H9 (cell line): ENCODE results near the gene C17orf75. TPM values are rescaled to one million over a fixed set of nuclear protein-coding genes. Genes with fewer than 3 reads are reported as not detected.

ENCODE experiments used
- DNase-seq: peaks from one replicate; pipeline ENCODE4 v3.0.0-alpha.2; 2017
- H2AFZ ChIP-seq: one replicate; pipeline ENCODE4 v1.6.1; 2013; ENCODE audit warnings: mild to moderate bottlenecking, low read length, control low read depth, moderate library complexity
- H2AK5ac ChIP-seq: 2 replicates; pipeline ENCODE4 v1.6.1; 2013; ENCODE audit warnings: low read length, control low read depth, mixed read lengths; ENCODE audit not compliant: insufficient read length
- H2BK120ac ChIP-seq: one replicate; pipeline ENCODE4 v1.6.1; 2013; ENCODE audit warnings: low read depth, mild to moderate bottlenecking, low read length, control low read depth, inconsistent platforms; ENCODE audit not compliant: poor library complexity, severe bottlenecking
- H2BK12ac ChIP-seq: 2 replicates; pipeline ENCODE4 v1.6.1; 2013; ENCODE audit warnings: low read length, control low read depth, mixed read lengths, low read depth; ENCODE audit not compliant: insufficient read length
- H2BK15ac ChIP-seq: 2 replicates; pipeline ENCODE4 v1.6.1; 2013; ENCODE audit warnings: low read depth, low read length, control low read depth
- H2BK20ac ChIP-seq: one replicate; pipeline ENCODE4 v1.6.1; 2013; ENCODE audit warnings: low read depth, mild to moderate bottlenecking, low read length, control low read depth, inconsistent platforms; ENCODE audit not compliant: poor library complexity, severe bottlenecking
- H2BK5ac ChIP-seq: 2 replicates; pipeline ENCODE4 v1.6.1; 2013; ENCODE audit warnings: low read length, control low read depth, mixed read lengths; ENCODE audit not compliant: insufficient read length
- H3K14ac ChIP-seq: 2 replicates; pipeline ENCODE4 v1.6.1; 2013; ENCODE audit warnings: low read length, control low read depth; ENCODE audit not compliant: insufficient read depth
- H3K18ac ChIP-seq: 2 replicates; pipeline ENCODE4 v1.6.1; 2013; ENCODE audit warnings: low read depth, mild to moderate bottlenecking, mixed read lengths, low read length, control low read depth; ENCODE audit not compliant: insufficient read length
- H3K23ac ChIP-seq: 2 replicates; pipeline ENCODE4 v1.6.1; 2013; ENCODE audit warnings: low read length, control low read depth, mixed read lengths, low read depth; ENCODE audit not compliant: insufficient read length
- H3K23me2 ChIP-seq: 2 replicates; pipeline ENCODE4 v1.6.1; 2013; ENCODE audit warnings: low read depth, mild to moderate bottlenecking, mixed read lengths, low read length, control low read depth; ENCODE audit not compliant: insufficient read length, poor library complexity, severe bottlenecking
- H3K27ac ChIP-seq: 2 replicates; pipeline ENCODE4 v1.5.1; 2013; ENCODE audit warnings: low read length, control low read depth, mixed read lengths, low read depth; ENCODE audit not compliant: insufficient read length
- H3K27me3 ChIP-seq: 2 replicates; pipeline ENCODE4 v1.6.1; 2013; ENCODE audit warnings: low read length, control low read depth, inconsistent platforms; ENCODE audit not compliant: insufficient read depth
- H3K4ac ChIP-seq: 2 replicates; pipeline ENCODE4 v1.6.1; 2013; ENCODE audit warnings: low read depth, mild to moderate bottlenecking, control low read depth, inconsistent platforms, low read length, moderate library complexity
- H3K4me1 ChIP-seq: 2 replicates; pipeline ENCODE4 v1.6.1; 2013; ENCODE audit warnings: low read length, control low read depth, inconsistent platforms; ENCODE audit not compliant: insufficient read depth
- H3K4me2 ChIP-seq: 2 replicates; pipeline ENCODE4 v1.6.1; 2013; ENCODE audit warnings: low read length, control low read depth, mixed read lengths; ENCODE audit not compliant: insufficient read length, insufficient read depth
- H3K56ac ChIP-seq: 2 replicates; pipeline ENCODE4 v1.6.1; 2013; ENCODE audit warnings: low read depth, mild to moderate bottlenecking, mixed read lengths, low read length, control low read depth; ENCODE audit not compliant: insufficient read length
- H3K79me1 ChIP-seq: 2 replicates; pipeline ENCODE4 v1.6.1; 2013; ENCODE audit warnings: low read depth, mild to moderate bottlenecking, moderate library complexity, low read length, control low read depth, inconsistent platforms; ENCODE audit not compliant: insufficient read depth, poor library complexity, severe bottlenecking
- H3K79me2 ChIP-seq: 2 replicates; pipeline ENCODE4 v1.6.1; 2013; ENCODE audit warnings: low read length, control low read depth, inconsistent platforms; ENCODE audit not compliant: insufficient read depth
- H3K9ac ChIP-seq: 2 replicates; pipeline ENCODE4 v1.6.1; 2013; ENCODE audit warnings: low read length, control low read depth, mixed read lengths; ENCODE audit not compliant: insufficient read length; ENCODE audit errors: extremely low read depth
- H3K9me3 ChIP-seq: one replicate; pipeline ENCODE4 v1.6.1; 2013; ENCODE audit warnings: low read depth, low read length, inconsistent platforms; ENCODE audit not compliant: control insufficient read depth
- H3T11ph ChIP-seq: one replicate; pipeline ENCODE4 v1.6.1; 2013; ENCODE audit warnings: mild to moderate bottlenecking, low read length, control low read depth, inconsistent platforms
- H4K20me1 ChIP-seq: one replicate; pipeline ENCODE4 v1.6.1; 2013; ENCODE audit not compliant: control insufficient read depth, insufficient read length, insufficient read depth
- H4K5ac ChIP-seq: 2 replicates; pipeline ENCODE4 v1.6.1; 2013; ENCODE audit warnings: low read depth, mild to moderate bottlenecking, mixed read lengths, low read length, control low read depth; ENCODE audit not compliant: insufficient read length
- H4K8ac ChIP-seq: replicated peaks from 2 replicates; pipeline ENCODE4 v1.6.1; 2013; ENCODE audit warnings: low read length, control low read depth, mixed read lengths, low read depth; ENCODE audit not compliant: insufficient read length
- H4K91ac ChIP-seq: 2 replicates; pipeline ENCODE4 v1.6.1; 2013; ENCODE audit warnings: low read depth, mild to moderate bottlenecking, moderate library complexity, mixed read lengths, low read length, control low read depth; ENCODE audit not compliant: insufficient read length
- H3K27ac Mint-ChIP-seq, 3 experiments: 2 replicates in 2 of 3; 3 replicates in 1 of 3; pipeline ENCODE4 v1.8.0; 2020 to 2021; ENCODE audit warnings: mixed read lengths in 3 of 3, mild to moderate bottlenecking in 1 of 3, moderate library complexity in 1 of 3
- H3K27me3 Mint-ChIP-seq: 2 replicates; pipeline ENCODE4 v1.8.0; 2021; ENCODE audit warnings: low read depth, mild to moderate bottlenecking, moderate library complexity, mixed read lengths
- H3K36me3 Mint-ChIP-seq, 3 experiments: 2 replicates in 2 of 3; 3 replicates in 1 of 3; pipeline ENCODE4 v1.8.0; 2020 to 2021; ENCODE audit warnings: low read depth in 3 of 3, mixed read lengths in 3 of 3; ENCODE audit not compliant: insufficient read depth in 1 of 3
- H3K4me1 Mint-ChIP-seq, 2 experiments: 2 replicates each; pipeline ENCODE4 v1.8.0; 2020; ENCODE audit warnings: mixed read lengths in 2 of 2
- H3K4me3 Mint-ChIP-seq, 2 experiments: 2 replicates in 1 of 2; 3 replicates in 1 of 2; pipeline ENCODE4 v1.8.0; 2020 to 2021; ENCODE audit warnings: mild to moderate bottlenecking in 2 of 2, mixed read lengths in 2 of 2, moderate library complexity in 1 of 2
- H3K9me3 Mint-ChIP-seq, 2 experiments: 2 replicates in 1 of 2; 3 replicates in 1 of 2; pipeline ENCODE4 v1.8.0; 2020; ENCODE audit warnings: mild to moderate bottlenecking in 2 of 2, mixed read lengths in 2 of 2, moderate library complexity in 1 of 2
- CTCF ChIP-seq: fragments of 200-600 bp; sonication (generic); conservative IDR thresholded peaks from 3 replicates; pipeline ENCODE4 v1.8.0; 2021; ENCODE audit warnings: antibody characterized with exemption, mild to moderate bottlenecking
- WGBS: extraction: QIAGEN DNeasy Blood & Tissue Kit; methylation state at CpG from one replicate; pipeline ENCODE4 v1.1.7; 2013; ENCODE audit warnings: missing lambda C conversion rate, low lambda C conversion rate, mixed read lengths; ENCODE audit not compliant: insufficient read length; ENCODE audit errors: extremely low coverage; 5-methylcytosine and 5-hydroxymethylcytosine counted together
- long read RNA-seq: library from polyadenylated mRNA; unstranded; transcript quantifications from one replicate; pipeline ENCODE4 v2.0.0, GENCODE V29; 2020
- total RNA-seq: library from RNA; stranded (reverse); gene quantifications from 2 replicates; pipeline ENCODE4 v1.2.1, GENCODE V29; 2021

C17orf75 gene
- total RNA-seq = 37.4 and 40.4 TPM in 2 replicates
- long read RNA-seq, transcript C17orf75-202 (10 exons, 1,642 nt) = major isoform, 216 of 268 reads
- long read RNA-seq, partial matches to known transcripts = 5 of 268 reads
- long read RNA-seq, other reads (novel, unspliced or antisense) = 47 of 268 reads

GRCh38 chr17:32341857-32342602 lies at the start of gene C17orf75:
Gene C17orf75 (minus strand): TSS chr17:32342173. CDS start chr17:32342139, 34 bp downstream.
- H3K23me2 ChIP-seq = peaks cover 4% of the 10 kb centered on the region
- no CpG with 5 or more reads among the region's 47 CpGs for WGBS
- Mint-ChIP-seq H3K9me3 (no peaks in the 10 kb centered on the region), H3K36me3 (peaks cover 2 to 27% (median 25%) of the 10 kb centered on the region in 3 experiments; a peak in 6 of 7 replicates), H3K4me3 (peak within 1 kb of the TSS; percentile 96 to 99), H3K27ac (peak within 1 kb of the TSS; percentile 92 to 99 (median 97)), H3K4me1 (peaks cover 11 to 16% of the 10 kb centered on the region in 2 experiments), H3K27me3 (no peaks in the 10 kb centered on the region)
- no peak within 1 kb of the TSS for H3K27ac ChIP-seq
- H4K20me1 ChIP-seq = no peaks in the 10 kb centered on the region
- H3K4ac ChIP-seq = no peak within 1 kb of the TSS
- H2BK20ac ChIP-seq = no peak within 1 kb of the TSS
- no peak within 1 kb of the TSS for H3K56ac ChIP-seq
- H3K9ac ChIP-seq = peak within 1 kb of the TSS; percentile 81
- H3K18ac ChIP-seq = peak within 1 kb of the TSS; percentile 80
- H2BK15ac ChIP-seq = no peak within 1 kb of the TSS
- H3K14ac ChIP-seq = peak within 1 kb of the TSS; percentile 72; the same call in 1 of the 2 replicates
- H3K23ac ChIP-seq = no peak within 1 kb of the TSS
- no peak within 1 kb of the TSS for H4K8ac ChIP-seq
- H2BK12ac ChIP-seq = no peak within 1 kb of the TSS
- H3K9me3 ChIP-seq = no peaks in the 10 kb centered on the region
- H3K4me2 ChIP-seq = peak within 1 kb of the TSS; percentile 41
- no peak within 1 kb of the TSS for H2AK5ac ChIP-seq
- no peak within 1 kb of the TSS for H2BK120ac ChIP-seq
- H2AFZ ChIP-seq = no peak within 1 kb of the TSS
- peak; percentile 87 for DNase-seq
- H4K91ac ChIP-seq = no peak within 1 kb of the TSS
- H3K79me1 ChIP-seq = no peaks in the 10 kb centered on the region
- H3K27me3 ChIP-seq = no peaks in the 10 kb centered on the region
- H3K4me1 ChIP-seq = peaks cover 3% of the 10 kb centered on the region; the same call in 1 of the 2 replicates
- H4K5ac ChIP-seq = no peak within 1 kb of the TSS
- no peaks in the 10 kb centered on the region for H3K79me2 ChIP-seq
- no peak for TF ChIP-seq CTCF
- H2BK5ac ChIP-seq = no peak within 1 kb of the TSS
- no peak within 1 kb of the TSS for H3T11ph ChIP-seq
